AML-193 (cell line): ENCODE results near the gene MGST2.

Experiments
- DNase-seq, 2 experiments: peaks; one replicate each; lab custom pipeline; 2025; lab: John Stamatoyannopoulos, UW

MGST2 gene

GRCh38 chr4:139643042-139643895, 22.4 kb upstream of the MGST2 start:
- DNase-seq, result no peak

DNA sequence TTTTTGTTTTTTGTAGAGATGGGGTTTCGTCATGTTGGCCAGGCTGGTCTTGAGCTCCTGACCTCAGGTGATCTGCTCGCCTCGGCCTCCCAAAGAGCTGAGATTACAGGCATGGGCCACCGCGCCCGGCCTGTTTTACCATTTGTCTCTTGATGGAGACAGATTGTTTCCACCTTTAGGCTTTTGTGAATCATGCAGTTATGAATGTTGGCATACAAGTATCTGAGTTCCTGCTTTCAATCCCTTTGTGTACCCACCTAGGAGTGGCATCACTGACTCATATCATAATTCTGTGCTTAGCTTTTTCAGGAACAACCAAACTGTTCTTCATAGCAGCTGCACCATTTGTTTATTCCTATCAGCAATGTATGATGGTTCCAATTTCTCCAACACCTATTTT, 20.2 kb upstream of the MGST2 start:
- no peak for DNase-seq

DNA sequence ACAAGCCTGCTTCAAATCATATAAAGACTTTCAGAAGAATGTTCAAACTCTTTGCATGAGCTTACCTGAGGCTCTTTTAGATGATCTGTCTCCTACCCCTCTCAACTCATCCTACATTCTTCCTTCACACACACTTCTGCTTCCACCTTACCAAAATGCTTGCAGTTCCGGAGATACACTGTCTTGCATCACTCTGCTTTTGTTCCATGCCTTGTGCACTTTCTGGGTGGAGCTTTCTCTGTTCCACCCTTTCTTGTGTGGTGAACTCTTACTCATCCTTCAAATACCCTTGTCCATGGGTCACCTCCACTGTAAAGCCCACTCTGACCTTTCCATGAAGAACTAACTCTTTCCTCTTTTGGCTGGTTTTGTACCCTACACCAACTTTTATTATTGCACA, 18.4 kb upstream of the MGST2 start:
- DNase-seq, result no peak

DNA sequence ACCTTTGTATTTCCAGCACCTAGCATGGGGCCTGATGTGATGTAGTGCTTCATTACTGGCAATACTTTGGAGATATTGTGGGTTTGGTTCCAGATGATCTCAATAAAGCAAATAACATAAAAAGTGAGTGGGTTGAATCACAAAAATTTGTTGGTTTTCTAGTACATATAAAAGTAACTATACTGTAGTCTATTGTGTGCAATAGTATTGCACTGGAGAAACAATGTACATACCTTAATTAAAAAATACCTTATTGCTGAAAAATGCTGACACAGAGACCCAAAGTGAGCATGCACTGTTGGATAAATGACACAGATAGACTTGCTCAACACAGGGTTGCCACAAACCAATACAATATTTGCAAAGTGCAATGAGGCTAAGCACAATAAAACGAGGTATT, 17.7 kb upstream of the MGST2 start:
- no peak for DNase-seq

GRCh38 chr4:139651282-139652194, 14.1 kb upstream of the MGST2 start:
- DNase-seq, result peak; percentile 68 to 72

DNA sequence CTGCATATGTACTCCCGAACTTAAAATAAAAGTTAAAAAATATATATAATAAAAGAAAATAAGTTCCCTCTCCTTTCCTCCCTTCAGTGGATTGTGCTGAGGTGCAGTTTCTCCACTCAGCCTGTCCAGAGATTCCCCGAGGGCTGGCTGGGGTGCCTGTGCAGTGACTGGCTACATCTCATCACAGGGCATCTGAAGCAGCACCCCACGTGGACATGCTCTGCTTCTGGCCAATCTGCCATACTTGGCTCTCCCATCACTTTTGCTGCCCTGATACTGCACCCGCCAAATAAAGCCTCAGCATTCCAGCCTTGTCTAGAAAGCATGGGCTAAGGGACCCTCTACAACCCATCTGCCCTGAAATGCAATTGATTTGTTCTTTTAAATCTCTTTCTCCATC, 11.1 kb upstream of the MGST2 start:
- no peak for DNase-seq

DNA sequence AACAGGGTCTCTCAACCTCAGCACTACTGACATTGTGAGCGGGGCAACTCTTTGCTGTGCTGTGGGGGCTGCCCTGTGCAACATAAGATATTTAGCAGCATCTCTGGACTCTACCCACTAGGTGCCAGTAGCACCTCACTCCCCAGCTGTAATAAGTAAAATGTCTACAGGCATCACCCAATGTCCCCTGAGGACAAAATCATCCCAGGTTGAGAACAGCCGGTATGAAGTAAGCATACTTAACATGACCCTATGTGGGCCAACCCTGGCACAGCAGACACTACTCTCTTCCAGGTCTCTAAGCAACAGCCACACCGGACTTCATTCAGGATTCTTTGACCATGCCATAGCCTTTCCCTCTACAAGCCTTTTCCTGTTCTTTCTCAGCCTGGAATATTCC, 10.5 kb upstream of the MGST2 start:
- peak; percentile 27 to 41 for DNase-seq

DNA sequence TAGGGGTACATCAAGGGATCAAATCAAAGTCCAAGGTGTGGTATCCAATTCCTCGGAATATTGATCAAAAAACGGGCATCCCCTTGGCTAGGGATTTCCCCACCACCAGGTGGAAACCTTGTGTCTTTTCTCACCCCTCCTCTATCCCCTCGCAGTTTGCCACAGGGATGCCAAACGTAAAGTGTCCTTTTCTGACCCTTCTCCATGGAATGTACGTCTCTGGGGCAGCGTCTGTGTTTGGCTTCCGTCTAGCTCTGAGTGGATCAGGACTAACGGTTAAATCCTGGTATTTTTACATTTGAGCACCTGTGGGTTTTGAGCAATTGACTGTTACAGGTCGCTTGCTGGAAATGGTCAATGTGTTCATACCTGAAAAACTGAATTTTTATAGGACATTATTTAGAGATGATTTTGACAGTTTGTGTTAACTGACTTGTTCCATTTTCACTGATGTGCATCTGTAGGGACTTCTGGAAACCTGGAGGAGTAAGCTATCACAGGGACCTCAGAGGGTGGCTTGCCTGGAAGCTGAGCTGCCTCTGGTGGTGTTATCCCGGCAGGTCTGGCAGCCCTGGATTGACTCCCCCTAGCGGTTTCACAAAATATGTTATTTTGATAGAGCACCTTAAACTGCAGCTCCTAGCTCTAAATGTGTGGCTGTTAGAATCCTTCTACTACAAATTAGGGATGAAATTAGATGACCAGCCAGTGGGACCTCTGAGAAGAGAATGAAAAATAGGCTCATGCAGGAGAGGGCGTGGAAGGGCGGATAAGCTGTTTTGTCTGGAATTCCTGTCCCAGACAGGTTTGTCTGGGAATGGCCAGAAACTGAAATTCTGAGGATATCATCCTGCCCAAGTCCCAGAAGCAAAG, 8.8 kb upstream of the MGST2 start:
- DNase-seq, result peak; percentile 81 to 86

GRCh38 chr4:139658185-139658584, 7.4 kb upstream of the MGST2 start:
- no peak for DNase-seq

DNA sequence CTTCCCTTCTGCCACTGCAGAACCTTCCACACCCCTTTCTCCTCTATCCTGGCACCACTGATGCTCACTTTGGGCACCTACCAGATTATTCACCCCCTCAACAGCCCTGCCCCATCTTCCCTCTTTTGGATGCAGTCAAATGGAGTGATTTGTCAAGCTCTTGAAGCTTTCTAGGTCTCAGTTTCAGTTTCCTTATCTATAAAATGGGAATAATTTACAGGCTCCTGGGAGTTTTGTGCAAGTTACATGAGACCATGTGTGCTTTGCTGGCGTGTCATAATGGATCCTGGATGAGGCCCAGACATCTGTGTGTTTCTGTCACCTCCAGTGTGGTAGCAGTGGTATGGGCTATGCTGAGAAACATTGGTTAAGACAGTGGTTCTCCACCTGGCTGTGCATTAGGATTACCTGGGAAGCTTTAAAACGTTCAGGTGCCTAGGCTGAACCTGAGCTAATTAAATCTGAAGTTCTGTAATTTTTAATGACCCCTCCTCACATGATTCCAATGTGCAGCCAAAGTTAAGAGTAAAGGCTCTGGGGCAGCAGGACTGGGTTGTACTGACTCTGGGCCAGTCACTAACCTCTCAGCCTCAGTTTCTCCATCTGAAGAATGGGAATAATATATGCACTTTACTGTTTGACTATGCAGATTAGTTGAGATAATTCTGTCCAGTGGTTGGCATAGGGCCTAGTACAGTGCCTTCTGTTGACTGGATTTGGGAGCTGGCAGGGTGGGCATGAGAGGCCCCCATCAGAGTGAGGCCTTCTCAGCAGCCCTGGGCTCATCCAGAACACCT, 6.8 kb upstream of the MGST2 start:
- no peak for DNase-seq

DNA sequence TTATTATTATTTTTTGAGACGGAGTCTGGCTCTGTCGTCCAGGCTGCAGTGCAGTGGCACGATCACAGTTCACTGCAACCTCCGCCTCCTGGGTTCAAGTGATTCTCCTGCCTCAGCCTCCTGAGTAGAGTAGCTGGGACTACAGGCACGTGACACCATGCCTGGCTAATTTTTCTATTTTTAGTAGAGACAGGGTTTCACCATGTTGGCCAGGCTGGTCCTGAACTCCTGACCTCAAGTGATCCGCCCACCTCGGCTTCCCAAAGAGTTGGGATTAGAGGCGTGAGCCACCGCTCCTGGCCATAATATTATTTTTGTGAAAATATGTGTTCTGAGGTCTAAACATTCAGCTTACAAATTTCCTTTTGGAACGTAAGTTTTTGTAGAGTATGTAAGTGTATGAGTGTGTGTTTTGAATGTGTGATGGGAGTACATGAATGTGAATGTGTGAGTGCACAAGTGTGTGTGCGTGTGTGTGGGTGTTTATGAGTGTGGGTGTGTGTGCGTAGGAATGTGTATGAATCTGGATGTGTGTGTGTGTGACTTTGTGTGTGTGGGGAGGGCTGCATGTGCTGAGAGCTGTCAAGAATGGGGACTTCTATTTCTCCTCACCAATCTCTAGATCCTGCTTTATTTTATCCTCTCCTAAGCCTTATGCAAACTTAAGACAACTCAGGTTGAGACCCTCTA, 5.7 kb upstream of the MGST2 start:
- no peak for DNase-seq

GRCh38 chr4:139660568-139661043, 5.0 kb upstream of the MGST2 start:
- DNase-seq, result peak; percentile 81 to 82

GRCh38 chr4:139663561-139664138, 2.0 kb upstream of the MGST2 start:
- DNase-seq, result no peak

GRCh38 chr4:139664442-139664841, 1.2 kb upstream of the MGST2 start:
- no peak for DNase-seq

DNA sequence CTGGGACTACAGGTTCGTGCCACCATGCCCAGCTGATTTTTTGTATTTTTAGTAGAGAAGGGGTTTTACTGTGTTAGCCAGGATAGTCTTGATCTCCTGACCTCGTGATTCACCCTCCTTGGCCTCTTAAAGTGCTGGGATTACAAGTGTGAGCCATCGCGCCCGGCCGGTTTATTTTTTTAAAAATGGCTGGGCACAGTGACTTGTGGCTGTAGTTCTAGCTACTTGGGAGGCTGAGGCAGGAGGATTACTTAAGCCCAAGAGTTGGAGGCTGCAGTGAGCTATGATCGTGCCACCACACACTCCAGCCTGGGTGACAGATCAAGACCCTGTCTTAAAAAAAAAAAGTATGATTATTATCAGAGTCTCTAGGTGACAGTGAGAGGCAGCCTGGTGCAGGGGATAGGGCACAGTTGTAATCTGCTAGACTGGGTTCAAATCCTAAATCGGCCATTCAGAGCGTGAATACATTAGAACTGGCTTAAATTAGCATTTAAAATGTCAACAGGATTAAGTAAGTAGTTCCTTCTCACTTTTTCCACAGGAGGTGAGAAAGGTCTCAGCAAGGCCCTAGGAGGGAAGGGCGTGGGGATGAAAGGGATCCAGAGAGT, 435 bp upstream of the MGST2 start:
- DNase-seq, result no peak

DNA sequence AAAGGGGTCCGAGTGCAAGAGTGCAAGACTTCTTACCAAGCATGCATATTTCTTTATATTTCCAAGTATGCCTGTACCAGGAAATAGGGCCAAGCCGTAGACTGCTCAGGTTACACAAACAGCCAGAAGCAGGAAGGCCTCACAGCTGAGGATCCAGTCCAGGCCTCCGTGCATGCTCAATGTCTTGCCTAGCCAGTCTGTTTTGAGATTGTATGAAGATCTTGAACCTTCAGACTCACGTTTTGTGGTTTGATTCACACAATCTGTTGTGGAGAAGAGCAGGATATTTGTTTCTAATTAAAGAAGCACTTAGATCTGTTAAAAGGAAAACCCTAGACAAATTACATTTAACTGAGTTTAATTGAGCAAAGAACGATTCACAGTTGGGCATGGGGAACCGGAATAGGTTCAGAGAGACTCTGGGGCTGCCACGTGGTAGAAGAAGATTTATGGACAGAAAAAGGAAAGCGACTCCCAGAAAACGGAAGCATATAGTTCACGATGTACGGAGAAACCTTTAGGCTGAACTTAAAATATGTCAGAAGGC, 1.2 kb downstream of the MGST2 start:
- peak; percentile 32 for DNase-seq

GRCh38 chr4:139668036-139668435, 2.4 kb downstream of the MGST2 start:
- no peak for DNase-seq

GRCh38 chr4:139668658-139669201, 3.1 kb downstream of the MGST2 start:
- no peak for DNase-seq

DNA sequence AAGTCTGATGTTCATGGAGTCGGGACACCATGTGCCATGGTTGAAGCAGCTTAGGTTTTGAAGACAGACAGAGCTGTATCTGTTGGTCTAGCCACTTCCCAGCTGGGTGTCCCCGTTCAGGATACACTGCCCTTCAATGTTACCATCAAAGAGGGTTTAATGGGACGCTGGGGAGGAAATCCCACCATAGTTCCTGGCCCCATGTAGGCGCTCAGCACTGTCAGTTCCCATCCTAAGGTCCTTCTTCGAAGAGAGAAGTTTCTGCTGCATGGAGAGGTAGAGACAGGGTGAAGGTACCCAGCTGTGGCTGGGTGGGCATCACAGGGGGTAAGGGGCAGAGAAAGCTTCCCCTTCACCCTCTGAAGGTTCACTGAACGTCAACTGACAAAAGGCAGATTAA, 3.7 kb downstream of the MGST2 start:
- no peak for DNase-seq
